LNCaP clone FGC (cell line): ENCODE data around the gene KIF5A.

Experiments used
- DNase-seq: peaks from one replicate; pipeline ENCODE4 v3.0.0-alpha.2; 2011; ENCODE audit warnings: low read depth
- H3K4me3 ChIP-seq: 2 replicates; pipeline ENCODE4 v1.5.1; 2011; ENCODE audit warnings: mild to moderate bottlenecking, low read depth, low read length, control low read depth
- TF ChIP-seq, protein P1 (sequence below): IDR thresholded peaks from 2 replicates; pipeline ENCODE4 v1.5.1; 2012; ENCODE audit warnings: mild to moderate bottlenecking; ENCODE audit not compliant: control insufficient read depth, insufficient read depth; ENCODE audit errors: extremely low read depth

The KIF5A gene

DNA sequence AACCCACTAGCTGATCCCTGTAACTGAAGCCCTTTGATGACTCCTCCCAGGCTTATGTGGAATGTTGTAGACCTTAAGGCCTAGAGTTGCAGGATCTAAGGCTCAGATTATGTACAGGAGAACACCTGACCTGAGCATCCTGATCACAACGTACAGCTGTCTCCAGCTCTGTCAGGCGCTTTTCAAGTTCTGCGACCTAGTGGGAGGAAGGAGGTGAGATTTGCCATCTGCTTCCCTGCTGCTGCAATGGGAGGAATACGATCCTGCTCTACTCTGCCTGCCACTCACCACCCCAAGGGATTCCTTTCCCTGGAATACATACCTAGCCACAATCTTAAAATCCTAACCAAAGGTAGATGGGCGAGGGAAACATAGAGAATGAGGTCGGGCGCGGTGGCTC is 16.7 kb upstream of the KIF5A start:
- H3K4me3 ChIP-seq: no peak overlapping the region
- TF ChIP-seq, protein P1, sequence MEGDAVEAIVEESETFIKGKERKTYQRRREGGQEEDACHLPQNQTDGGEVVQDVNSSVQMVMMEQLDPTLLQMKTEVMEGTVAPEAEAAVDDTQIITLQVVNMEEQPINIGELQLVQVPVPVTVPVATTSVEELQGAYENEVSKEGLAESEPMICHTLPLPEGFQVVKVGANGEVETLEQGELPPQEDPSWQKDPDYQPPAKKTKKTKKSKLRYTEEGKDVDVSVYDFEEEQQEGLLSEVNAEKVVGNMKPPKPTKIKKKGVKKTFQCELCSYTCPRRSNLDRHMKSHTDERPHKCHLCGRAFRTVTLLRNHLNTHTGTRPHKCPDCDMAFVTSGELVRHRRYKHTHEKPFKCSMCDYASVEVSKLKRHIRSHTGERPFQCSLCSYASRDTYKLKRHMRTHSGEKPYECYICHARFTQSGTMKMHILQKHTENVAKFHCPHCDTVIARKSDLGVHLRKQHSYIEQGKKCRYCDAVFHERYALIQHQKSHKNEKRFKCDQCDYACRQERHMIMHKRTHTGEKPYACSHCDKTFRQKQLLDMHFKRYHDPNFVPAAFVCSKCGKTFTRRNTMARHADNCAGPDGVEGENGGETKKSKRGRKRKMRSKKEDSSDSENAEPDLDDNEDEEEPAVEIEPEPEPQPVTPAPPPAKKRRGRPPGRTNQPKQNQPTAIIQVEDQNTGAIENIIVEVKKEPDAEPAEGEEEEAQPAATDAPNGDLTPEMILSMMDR: no peak
- DNase-seq: no peak

DNA sequence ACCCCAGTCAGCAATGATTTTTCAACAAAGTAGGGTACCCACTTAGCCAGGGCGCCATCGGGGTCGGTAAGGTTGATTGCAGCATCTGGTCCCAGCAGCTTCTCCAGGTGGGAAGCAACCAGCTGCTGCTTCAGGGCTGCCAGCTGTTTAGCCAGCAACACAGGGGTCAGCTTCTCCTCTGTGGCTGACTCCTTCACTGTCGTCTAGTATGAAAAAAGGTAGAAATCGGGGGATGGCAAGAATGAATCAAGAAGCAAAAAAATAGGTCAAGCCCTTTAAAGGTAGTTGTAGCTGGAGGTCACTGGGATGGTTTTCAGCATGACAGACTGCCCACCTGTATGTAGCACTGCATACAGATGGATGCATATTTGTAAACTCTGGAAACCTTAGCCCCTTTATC is 15.6 kb upstream of the KIF5A start:
- DNase-seq: no peak
- TF ChIP-seq, protein P1: no peak
- H3K4me3 ChIP-seq: no peak overlapping the region

- DNase-seq: peak; percentile 54
- no peak overlapping the region for H3K4me3 ChIP-seq
Observed at GRCh38 chr12:57534991-57535543, 14.8 kb upstream of the KIF5A start.

GRCh38 chr12:57535764-57536596 is 13.9 kb upstream of the KIF5A start:
- TF ChIP-seq, protein P1: no peak
- H3K4me3 ChIP-seq: no peak overlapping the region
- DNase-seq: peak; percentile 76

More at GRCh38 chr12:57534991-57535543, 14.8 kb upstream of the KIF5A start:
- TF ChIP-seq, protein P1: no peak

- H3K4me3 ChIP-seq: no peak overlapping the region
- DNase-seq: no peak
- TF ChIP-seq, protein P1: no peak
Observed at GRCh38 chr12:57536597-57536942, 13.3 kb upstream of the KIF5A start.

DNA sequence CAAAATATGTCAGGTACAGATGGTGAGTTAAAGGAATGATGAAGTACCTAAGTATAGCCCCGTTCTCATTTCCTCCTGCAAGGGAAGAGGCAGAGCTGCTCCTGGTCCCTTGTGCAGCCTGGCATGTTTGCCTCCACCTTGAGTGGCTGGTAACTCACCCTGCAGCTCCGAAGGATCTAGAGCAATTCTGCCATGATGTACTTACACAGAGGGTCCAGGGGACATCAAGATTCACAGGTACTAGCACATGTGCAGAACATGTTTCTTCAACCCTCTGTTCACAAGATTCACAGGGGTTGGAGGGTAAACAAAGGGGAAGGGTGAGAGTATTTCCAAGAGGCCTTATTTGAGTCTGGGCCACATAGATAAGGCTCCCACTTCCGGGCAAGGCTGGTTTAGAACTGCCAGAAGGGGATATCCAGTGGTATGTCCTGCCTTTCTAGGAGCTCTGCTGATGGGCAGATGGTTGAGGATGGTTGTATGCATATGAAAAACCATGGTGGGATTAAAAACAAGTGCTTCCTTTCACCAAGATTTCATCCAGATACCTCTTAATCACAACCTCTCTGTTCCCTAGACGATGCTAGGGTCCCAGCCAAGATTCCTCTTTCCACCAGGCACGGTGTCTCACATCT is 10.6 kb upstream of the KIF5A start:
- no peak for DNase-seq
- TF ChIP-seq, protein P1: no peak
- H3K4me3 ChIP-seq: no peak overlapping the region
